GM21786 (cell line): Measurements from ENCODE around the gene GARIN5B.
A peak's percentile ranks its signal among the peaks of the same experiment; 100 is the strongest.
"Not testable (repeated sequence)": the region's sequence is repeated elsewhere in the genome, so short reads cannot be mapped to it uniquely, and the experiment has no call there.

Experiments used
- ATAC-seq: cut with Tn5 transposase; IDR thresholded peaks from one replicate; pipeline ENCODE4 v1.9.1; 2021; ENCODE audit not compliant: unreplicated experiment

Gene GARIN5B

GRCh38 chr19:55362990-55363716 is at the start of gene GARIN5B:
TSS of gene GARIN5B (minus strand) at chr19:55363260. CDS start at chr19:55363066, 194 bp downstream.
- no peak for ATAC-seq

GRCh38 chr19:55410168-55410567 is 47.1 kb upstream of the GARIN5B start:
- ATAC-seq: no peak

GRCh38 chr19:55409179-55409578 is 46.1 kb upstream of the GARIN5B start:
- ATAC-seq: not testable (repeated sequence)

- ATAC-seq: no peak
Measured at GRCh38 chr19:55408533-55408872, 45.4 kb upstream of the GARIN5B start.

- ATAC-seq: peak; percentile 79
Measured at GRCh38 chr19:55407800-55408532, 44.9 kb upstream of the GARIN5B start.

GRCh38 chr19:55407550-55407799 is 44.4 kb upstream of the GARIN5B start, which contains the start of gene UBE2S:
TSS of gene UBE2S (minus strand) at chr19:55407788. CDS start at chr19:55407589, 199 bp downstream.
- ATAC-seq: not testable (repeated sequence)

GRCh38 chr19:55406826-55407549 is 43.9 kb upstream of the GARIN5B start:
- ATAC-seq: peak; percentile 3

GRCh38 chr19:55406091-55406825 is 43.2 kb upstream of the GARIN5B start:
- no peak for ATAC-seq

- no peak for ATAC-seq
Measured at GRCh38 chr19:55405638-55406037, 42.6 kb upstream of the GARIN5B start.

- no peak for ATAC-seq
Measured at GRCh38 chr19:55402509-55402908, 39.4 kb upstream of the GARIN5B start.

- ATAC-seq: not testable (repeated sequence)
Measured at GRCh38 chr19:55401390-55401789, 38.3 kb upstream of the GARIN5B start.

- no peak for ATAC-seq
Measured at GRCh38 chr19:55400281-55401087, 37.4 kb upstream of the GARIN5B start.

- ATAC-seq: no peak
Measured at GRCh38 chr19:55398200-55398925, 35.3 kb upstream of the GARIN5B start.

- ATAC-seq: no peak
Measured at GRCh38 chr19:55392820-55393761, 30.0 kb upstream of the GARIN5B start.

GRCh38 chr19:55391702-55392615 is 28.9 kb upstream of the GARIN5B start:
- ATAC-seq: no peak

GRCh38 chr19:55391191-55391670 is 28.2 kb upstream of the GARIN5B start:
- no peak for ATAC-seq

GRCh38 chr19:55390461-55390880 is 27.4 kb upstream of the GARIN5B start:
- ATAC-seq: no peak
